ENCODE measurements around the gene ZNF177.

DNA sequence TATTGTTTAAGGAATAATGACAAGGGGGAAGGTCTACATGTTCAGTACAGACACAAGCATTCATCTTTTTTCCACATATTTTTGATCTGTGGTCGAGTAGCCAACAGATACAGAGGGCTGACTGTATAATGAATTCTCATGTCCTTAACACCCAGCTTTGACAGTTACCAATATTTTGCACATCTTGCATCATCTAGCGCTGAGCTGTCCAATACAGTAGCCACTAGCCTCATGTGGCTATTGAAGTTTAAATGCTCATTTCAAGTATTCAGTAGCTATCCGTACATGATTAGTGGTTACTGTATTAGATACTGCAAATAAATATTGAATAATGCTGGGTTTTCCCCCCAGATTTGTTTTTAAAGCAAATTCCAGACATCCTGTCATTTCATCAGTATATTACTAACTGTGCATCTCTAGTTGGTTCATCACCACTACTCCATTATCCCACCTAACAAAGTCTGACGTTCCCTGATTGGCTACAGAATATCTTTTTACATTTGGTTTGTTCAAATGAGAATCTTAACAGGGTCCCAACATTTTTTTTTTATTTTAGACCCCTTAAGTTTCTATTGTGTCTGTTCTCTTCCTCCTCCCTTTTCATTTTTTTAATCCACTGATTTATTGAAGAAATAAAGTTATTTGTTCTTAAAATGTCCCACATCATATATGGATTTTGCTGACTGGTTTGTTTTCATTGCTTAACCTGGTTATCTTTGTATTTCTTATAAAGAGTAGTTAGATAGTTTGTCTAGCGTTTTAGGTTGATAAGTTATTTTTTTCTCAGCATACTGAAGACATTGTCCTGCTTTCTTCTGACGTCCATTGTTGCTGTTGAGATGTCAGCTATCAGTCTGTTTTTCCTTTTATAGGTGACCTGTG, 8.2 kb downstream of the ZNF177 start:
- TF ChIP-seq CTCF (IDR thresholded peaks at IDR 0.05; ENCODE audit: borderline replicate concordance, extremely low read depth, low read length, poor library complexity, severe bottlenecking), result no peak
- no peak for TF ChIP-seq EZH2 (IDR thresholded peaks at IDR 0.05; ENCODE audit: borderline replicate concordance, low read depth, low read length, severe bottlenecking)

Measured in DND-41 (cell line).